HG03139 (cell line): ENCODE results near the gene RNF32.
"Not testable (repeated sequence)": the region's sequence is repeated elsewhere in the genome, so short reads cannot be mapped to it uniquely, and the experiment has no call there.

Source experiments
- ATAC-seq: cut with Tn5 transposase; IDR thresholded peaks from one replicate; pipeline ENCODE4 v1.9.1; 2021; ENCODE audit not compliant: unreplicated experiment

Gene RNF32

DNA sequence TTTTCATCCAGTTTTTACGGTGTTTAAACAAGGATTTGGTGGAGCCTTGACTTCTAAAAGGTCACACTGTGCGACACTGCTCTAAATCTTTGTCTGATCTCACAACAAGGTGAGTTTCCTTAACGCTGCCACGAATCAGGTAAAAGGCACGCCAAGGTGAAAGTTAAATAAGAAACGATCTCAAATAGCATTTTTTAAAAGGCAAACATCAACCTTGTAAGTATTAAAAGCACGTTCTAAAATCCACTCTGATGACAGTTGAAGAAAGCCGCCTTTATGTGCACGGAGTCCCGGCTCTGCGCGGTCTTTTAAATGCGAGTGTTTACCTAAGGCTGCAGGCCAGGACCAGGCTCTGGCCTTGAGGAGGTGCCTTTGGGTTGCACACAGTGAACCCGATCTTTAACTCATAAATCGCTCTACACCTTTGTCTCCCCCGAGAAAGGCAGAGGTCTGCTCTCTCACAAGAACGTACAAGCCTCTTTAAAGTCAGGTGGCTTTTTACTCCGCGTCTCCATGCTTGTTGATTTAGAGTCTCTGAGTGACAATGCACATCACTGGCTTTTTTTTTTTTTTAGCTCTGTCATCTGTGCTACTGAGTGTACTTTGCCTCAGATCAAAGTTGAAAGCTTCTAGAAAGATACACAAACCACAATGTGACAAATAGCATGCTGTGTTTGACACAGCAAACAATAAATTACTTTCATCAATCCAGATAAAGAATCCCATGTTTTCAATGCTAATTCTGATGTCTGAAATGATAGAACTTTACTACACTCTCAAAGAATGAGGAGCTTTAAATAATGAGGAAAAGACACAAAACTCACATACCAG lies 25.9 kb upstream of the RNF32 start:
- ATAC-seq = no peak

DNA sequence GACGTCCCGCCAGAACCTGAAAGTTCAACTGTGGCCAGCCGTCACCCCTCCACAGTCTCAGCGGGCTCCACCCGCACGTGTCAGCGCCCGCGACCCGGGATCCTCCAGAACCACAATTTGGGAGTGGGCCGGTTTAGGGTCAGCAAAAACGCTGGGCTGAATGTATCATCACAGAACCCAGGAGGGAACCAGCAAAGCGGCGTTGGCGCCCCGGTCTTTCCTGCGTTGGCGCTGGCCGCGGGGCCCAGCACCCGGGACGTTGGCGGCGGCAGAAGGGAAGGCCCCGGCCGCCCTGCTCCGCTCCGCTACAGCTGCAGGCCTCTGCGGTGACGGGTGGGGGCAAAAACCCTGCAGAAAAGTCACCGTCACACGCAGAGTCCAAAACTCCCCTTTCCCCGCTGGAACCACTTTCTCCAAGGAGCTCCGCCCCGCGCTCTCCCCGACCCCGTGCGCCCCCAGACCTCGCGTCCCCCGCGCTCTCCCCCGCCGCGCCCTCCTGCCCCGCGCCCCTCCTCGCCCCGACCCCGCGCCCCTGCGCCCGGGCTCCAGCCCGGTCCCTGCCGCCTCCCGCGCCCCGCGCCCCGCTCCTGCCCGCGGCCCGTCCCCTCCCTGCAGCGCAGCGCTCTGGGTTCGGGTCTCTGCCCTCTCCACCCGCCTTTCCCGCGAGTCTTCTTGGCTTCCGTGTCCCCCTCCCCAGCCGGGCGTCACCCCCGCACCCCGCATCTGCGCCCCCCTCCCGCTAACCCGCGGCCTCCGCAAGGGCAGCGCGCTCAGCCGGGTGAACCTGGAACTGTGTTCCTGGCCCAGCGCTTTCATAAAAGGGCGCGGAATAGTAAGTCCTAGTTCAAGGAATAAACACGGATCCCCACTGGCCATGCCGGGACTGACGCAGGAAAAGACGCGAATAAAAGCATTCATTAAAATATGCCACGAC lies 24.0 kb upstream of the RNF32 start:
- ATAC-seq = no peak

GRCh38 chr7:156617215-156617614 lies 23.4 kb upstream of the RNF32 start:
- ATAC-seq = no peak

- no peak for ATAC-seq
Measured at GRCh38 chr7:156618078-156618779, 22.3 kb upstream of the RNF32 start.

GRCh38 chr7:156618780-156619367 lies 21.7 kb upstream of the RNF32 start:
- ATAC-seq = no peak

DNA sequence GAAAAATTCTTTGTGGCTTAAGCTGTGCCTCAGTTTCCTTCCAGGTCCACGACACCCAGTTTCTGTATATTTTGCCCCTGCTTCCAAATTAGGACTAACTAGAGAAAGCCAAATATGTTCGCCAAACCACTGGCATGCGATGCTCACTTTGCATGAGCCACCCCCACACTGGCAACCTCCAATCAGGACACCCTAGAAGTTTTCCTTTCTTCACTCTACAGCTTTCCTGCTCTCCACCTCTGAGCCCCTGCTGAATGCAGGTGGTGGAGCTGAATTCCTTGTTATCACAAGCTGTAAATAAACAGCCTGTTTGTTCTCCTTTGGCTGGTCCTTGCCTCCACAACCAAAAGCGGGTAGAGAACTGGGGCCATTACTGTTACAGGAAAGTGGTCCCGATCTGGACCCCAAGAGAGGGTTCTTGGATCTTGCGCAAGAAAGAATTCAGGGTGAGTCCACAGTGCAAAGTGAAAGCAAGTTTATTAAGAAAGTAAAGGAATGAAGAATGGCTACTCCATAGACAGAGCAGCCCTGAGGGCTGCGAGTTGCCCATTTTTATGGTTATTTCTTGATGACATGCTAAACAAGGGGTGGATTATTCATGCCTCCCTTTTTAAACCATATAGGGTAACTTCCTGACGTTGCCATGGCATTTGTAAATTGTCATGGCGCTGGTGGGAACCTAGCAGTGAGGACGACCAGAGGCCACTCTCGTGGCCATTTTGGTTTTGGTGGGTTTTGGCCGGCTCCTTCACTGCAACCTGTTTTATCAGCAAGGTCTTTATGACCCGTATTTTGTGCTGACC lies 20.9 kb upstream of the RNF32 start:
- not testable (repeated sequence) for ATAC-seq

GRCh38 chr7:156620291-156620675 lies 20.3 kb upstream of the RNF32 start:
- no peak for ATAC-seq

- ATAC-seq = no peak
Measured at GRCh38 chr7:156621652-156622051, 18.9 kb upstream of the RNF32 start.

DNA sequence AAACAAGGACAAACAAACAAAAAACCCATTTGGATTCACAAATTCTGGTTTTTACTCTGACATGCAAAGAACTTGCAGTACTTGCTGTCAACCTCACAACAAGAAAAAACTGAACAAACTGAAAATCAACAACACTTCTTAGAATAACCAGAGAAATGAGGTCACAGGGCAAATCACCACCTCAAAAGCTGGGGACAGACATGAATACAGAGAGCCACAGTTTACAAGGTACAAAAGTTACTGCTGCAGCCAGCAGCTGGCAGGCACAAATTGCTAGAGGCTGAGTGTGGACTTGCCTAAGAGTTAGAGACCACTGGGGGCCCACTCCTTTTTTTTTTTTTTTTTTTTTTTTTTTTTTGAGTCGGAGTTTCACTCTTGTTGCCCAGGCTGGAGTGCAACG lies 15.0 kb upstream of the RNF32 start:
- no peak for ATAC-seq

DNA sequence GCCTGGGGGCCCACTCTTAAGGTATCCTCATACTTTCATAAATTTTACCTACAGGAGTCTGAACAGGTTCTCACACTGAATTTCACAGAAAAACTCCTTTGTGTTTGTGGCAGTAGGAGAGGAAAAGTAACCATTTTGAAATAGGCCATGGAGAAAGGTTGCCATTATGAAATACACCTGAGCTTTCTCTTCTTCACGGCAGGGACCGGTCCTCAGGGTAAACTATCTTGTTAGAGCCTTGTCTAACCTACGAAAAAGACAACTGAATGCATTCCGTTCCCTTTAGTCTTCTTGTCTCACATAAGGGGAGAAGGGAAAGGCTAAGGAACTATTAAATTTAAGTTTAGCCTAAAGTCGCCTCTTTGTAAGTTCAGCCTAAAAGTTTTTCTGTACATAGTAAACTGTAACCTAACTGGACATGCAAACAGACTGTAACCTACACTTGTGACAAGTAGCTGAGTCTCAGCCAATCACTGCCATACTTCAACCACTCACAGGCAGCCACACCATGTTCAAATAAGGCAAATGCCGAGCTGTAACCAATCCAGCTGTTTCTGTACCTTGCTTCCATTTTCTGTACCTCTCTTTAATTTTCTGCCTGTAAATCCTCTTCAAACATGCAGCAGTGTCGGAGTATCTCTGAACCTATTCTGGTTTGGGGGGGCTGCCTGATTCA lies 14.2 kb upstream of the RNF32 start:
- ATAC-seq = no peak

- ATAC-seq = no peak
Measured at GRCh38 chr7:156628562-156628961, 12.0 kb upstream of the RNF32 start.

DNA sequence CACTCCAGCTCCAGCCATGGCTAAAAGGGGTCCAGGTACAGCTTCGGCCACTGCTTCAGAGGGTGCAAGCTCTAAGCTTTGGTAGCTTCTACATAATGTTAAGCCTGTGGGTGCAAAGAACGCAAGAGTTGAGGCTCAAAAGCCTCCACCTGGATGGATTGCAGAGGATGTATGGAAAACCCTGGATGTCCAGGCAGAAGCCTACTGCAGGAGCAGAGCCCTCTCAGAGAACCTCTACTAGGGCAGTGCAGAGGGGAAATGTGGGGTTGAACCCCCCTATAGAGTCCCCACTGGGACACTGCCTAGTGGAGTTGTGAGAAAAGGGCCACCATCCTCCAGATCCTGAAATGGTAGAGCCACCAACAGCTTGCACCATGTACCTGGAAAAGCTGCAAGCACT lies 10.7 kb upstream of the RNF32 start:
- no peak for ATAC-seq

DNA sequence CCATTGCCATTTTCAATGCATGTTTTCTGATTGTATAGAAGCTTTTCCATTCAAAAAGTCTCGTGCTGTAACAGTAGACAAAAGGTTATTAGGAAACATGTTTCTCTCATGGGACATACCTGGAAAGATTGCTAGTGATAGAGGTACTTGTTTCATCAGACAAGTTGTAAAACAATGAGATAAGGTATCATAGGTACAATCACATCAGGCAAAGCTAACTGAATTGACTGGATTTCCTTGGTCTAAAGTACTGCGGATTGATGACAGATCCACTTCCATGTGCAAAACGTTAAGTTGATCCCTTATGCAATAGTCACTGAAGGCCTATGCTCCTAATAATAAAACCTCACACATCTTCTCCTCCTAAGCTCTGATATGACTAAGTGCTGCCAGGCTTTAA lies 6.5 kb upstream of the RNF32 start:
- ATAC-seq = no peak

GRCh38 chr7:156635529-156636385 lies 4.8 kb upstream of the RNF32 start:
- no peak for ATAC-seq

DNA sequence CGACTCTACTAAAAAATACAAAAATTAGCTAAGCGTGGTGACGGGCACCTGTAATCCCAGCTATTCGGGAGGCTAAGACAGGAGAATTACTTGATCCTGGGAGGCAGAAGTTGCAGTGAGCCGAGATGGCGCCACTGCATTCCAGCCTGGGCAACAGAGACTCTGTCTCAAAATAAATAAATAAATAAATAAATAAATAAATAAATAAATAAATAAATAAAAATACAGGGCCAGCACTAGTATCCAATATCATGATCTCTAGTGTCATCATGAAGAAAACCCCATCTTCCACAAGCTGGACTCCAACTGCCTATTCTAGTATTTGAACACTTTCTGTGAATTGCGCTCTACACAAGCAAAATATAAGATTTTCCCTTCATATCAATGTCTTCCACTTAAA lies 3.5 kb upstream of the RNF32 start:
- not testable (repeated sequence) for ATAC-seq

DNA sequence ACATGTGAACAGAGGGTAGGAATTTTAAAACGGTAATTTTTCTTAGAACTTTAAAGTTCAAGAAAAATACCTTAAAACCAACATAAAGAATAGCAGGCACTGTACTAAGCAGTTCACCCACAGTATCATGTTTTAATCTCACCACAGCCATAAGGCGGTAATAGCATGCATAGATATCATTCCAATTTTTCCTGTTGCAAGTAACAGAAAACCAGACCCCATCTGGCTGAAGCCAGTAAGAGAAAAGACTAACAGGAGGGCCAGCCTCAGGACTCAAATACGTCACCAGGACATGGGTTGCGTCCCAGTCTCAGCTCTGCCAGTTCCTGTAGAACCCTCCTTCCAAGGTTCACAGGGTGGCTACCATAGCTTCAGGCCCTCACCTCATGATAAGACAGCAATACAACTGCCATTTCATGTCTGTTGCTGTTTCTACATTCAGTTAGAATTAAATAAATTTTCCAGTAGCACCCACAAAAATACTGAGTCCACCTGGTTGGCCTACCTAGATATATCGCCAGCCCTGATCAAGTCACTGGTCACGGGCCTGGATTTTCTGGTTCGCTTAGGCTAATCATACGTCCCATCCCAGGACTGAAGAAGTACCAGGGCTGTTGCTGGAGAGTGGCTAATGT lies 2.0 kb upstream of the RNF32 start:
- no peak for ATAC-seq

GRCh38 chr7:156639426-156640256 lies 933 bp upstream of the RNF32 start:
- no peak for ATAC-seq
